Measurements from ENCODE around the gene CLN6.

CLN6 gene

DNA sequence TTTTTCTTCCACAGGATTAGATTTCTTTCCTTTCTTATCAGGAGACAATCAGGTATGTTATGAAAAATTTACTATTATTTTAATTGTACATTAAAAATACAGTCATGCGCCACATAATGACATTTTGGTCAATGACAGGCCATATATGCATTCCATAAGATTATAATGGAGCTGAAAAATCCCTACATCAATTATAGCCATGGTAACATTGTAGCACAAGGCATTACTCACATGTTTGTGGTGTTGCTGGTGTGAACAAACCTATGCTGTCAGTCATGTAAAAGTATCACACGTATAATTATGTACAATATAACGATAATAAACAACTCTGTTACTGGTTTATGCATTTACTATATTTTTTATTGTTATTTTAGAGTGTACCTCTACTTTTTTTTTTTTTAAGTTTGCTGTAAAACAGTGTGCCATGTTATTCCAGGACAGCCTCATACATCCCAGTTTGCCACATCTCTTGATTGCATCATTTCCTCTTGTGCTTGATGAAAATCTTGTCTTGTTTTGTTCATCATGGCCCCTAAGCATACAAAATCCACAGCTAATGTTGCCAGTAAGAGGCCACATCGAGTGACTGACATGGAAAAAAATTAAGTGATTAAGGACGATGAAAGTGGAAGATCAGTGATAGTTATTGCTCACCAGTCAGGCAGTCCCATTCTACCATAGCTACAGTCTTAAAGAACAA lies 45.8 kb downstream of the CLN6 start:
- TF ChIP-seq GATA2 (IDR thresholded peaks at IDR 0.05; ENCODE audit: low read depth, low read length) = no peak
- no peak for TF ChIP-seq GATA3 (IDR thresholded peaks at IDR 0.05; ENCODE audit: low read depth, low read length)

DNA sequence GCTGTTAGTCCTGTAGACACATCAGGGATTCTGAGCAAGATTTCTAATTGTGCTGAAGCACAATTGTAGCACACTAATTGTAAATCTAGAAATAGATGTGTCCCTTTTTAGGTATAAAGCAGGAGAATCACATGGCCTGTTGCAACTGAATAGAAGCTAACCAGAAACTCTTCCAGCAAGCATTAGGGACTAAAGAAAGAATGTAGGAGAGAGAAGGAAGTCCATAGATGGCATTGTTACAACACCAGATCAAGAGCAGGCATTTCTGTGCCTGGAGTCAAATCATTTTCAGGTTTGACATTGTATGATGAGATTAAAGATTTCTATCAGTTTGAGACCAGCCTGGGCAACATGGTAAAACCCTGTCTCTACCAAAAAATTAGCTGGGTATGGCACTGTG lies 51.8 kb downstream of the CLN6 start:
- TF ChIP-seq GATA3 (IDR thresholded peaks at IDR 0.05; ENCODE audit: low read depth, low read length) (no peak), GATA2 (IDR thresholded peaks at IDR 0.05; ENCODE audit: low read depth, low read length) (no peak)

DNA sequence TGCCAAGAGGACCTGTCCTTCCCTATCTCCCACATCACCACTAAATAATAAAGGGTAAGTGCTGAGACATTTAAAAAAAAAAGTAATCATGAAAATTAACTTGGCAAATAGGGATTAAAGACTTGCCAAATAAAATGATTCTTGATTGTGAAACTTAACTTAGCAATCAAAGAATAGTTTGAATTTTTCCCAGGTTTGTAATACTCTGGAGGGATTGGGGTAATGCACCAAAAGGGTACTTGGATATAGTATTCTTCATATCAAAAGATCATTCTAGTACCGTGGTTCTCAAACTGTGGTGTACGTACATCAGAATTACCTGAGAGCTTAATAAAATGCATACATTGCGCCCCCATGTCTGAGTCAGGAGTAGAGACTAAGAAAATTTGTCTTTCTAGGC lies 52.9 kb downstream of the CLN6 start:
- no peak for TF ChIP-seq GATA2 (IDR thresholded peaks at IDR 0.05; ENCODE audit: low read depth, low read length)
- no peak for TF ChIP-seq GATA3 (IDR thresholded peaks at IDR 0.05; ENCODE audit: low read depth, low read length)

DNA sequence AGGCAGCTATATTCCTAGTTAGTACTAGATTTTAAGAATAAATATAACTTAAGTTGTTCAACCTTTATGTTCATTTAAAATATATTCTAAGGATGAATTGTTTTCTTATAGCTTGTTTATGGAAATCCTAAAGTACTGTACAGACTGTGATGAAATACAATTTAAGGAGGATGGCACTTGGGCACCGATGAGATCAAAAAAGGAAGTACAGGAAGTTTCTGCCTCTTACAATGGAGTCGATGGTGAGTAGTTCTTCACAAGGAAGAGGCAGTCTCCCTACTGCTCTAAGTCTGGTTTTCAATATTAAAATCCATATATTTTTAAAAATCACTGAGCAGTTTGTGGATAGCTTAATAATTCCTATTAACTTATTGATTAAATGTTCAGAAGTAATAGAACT lies 54.0 kb downstream of the CLN6 start:
- TF ChIP-seq GATA3 (IDR thresholded peaks at IDR 0.05; ENCODE audit: low read depth, low read length) = no peak

DNA sequence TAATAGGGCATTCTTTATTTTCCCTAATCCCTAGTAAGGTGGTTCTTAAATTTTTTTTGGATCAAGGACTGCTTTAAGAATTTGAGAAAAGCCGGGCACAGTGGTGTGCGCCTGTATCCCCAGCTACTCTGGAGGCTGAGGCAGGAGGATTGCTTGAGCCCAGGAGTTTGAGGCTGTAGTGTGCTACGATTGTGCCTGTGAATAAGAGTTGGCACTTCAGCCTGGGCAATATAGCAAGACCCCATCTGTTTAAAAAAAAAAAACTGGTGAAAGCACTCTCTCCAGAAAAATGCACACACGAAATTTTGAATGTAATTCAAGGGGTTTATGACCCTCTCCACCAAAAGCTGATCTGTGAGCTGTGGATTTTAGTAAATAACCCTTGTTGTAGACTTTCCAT lies 56.4 kb downstream of the CLN6 start:
- TF ChIP-seq GATA3 (IDR thresholded peaks at IDR 0.05; ENCODE audit: low read depth, low read length) (no peak), GATA2 (IDR thresholded peaks at IDR 0.05; ENCODE audit: low read depth, low read length) (no peak)

DNA sequence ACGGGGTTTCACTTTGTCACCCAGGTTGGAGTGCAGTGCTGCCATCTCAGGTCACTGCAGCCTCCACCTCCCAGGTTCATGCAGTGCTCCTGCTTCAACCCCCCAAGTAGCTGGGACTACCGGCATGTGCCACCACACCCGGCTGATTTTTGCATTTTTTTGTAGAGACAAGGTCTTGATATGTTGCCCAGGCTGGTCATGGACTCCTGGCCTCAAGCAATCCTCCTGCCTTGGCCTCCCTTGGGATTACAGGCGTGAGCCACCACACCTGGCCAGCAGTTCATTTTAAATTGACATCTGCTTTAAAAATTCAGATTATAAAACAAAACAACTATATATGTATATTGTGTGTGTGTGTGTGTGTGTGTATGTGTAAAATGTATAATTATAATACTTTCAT lies 62.7 kb downstream of the CLN6 start:
- no peak for TF ChIP-seq GATA3 (IDR thresholded peaks at IDR 0.05; ENCODE audit: low read depth, low read length)
- TF ChIP-seq GATA2 (IDR thresholded peaks at IDR 0.05; ENCODE audit: low read depth, low read length) = no peak

DNA sequence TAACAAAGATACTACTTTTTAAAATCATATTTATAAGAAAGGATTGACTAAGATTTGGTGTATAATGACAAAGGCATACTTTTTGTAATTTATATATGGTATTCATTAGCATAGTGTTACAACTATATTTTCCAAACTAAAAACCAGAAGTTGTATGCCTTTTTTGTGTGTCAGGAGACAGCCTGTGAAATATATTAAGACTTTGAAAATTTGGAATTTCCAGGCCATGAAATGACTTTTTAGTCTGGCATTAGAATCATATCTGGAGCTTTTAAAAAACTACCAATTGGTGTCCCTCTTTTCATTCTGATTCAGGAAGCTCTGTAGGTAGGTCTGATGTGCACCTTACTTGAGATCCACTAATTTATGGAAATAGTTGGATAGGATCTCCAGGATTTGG lies 66.3 kb downstream of the CLN6 start:
- TF ChIP-seq GATA2 (IDR thresholded peaks at IDR 0.05; ENCODE audit: low read depth, low read length) = no peak
- no peak for TF ChIP-seq GATA3 (IDR thresholded peaks at IDR 0.05; ENCODE audit: low read depth, low read length)

DNA sequence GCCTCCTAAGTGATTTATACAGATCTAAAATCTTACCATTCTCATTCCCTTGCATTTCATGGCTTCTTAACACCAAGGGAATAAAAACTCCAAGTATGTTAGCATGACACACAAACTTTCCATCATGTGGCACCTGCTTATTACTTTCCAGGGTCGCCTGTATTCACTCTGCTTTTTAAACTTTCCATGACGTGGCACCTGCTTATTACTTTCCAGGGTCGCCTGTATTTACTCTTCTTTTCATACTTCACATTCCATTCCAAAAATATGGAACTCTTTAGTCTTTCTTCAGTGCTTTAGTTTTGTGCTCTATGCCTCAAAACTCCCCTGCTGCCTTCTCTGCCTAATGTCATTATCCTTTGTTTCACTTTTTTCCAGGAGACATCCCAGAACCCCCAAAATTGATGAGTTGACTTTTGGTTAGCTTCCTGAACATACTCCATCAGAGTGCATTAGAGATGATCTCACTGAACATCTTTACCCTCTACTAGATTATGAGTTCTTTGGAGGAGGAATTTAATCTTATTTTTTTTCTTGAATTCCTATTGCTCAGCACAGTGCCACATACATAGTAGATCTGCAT lies 71.4 kb downstream of the CLN6 start:
- no peak for TF ChIP-seq GATA2 (IDR thresholded peaks at IDR 0.05; ENCODE audit: low read depth, low read length)
- no peak for TF ChIP-seq GATA3 (IDR thresholded peaks at IDR 0.05; ENCODE audit: low read depth, low read length)

DNA sequence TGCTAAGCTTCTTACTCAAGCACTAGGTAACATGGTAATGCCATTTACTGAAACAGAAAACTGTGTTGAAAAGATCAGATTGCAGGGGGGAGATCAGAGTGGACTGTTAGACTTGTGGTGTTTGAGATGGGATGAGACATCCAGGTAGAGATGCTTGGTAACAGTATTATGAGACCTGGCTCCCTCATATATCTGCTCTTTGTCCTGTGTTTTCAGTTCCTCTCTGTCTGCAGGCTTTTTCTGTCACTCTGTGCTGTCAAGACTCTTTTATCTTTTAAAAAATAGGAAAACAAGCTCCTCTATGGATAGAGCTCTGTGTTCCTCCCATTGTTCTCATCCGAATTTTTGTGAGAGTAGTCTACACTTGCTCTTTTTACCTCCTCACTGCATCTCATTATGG lies 72.5 kb downstream of the CLN6 start:
- TF ChIP-seq GATA3 (IDR thresholded peaks at IDR 0.05; ENCODE audit: low read depth, low read length) = no peak
- no peak for TF ChIP-seq GATA2 (IDR thresholded peaks at IDR 0.05; ENCODE audit: low read depth, low read length)
